Measurements from ENCODE around the gene FXYD5. TPM values are rescaled to one million over a fixed set of nuclear protein-coding genes. Genes with fewer than 3 reads are reported as not detected.

FXYD5 gene
- total and polyA plus RNA-seq, 9 of the 15 experiments (the other 6 are each of a cell fraction or from before 2014, with no cell fraction given): 104 to 537 (median 174) TPM

GRCh38 chr19:35166100-35167063, 11.8 kb downstream of the FXYD5 start (continued):
- TF ChIP-seq KLF16 (IDR thresholded peaks at IDR 0.05) (peak; percentile 47; the same call in 1 of the 2 replicates), CXXC5 (CRISPR knock-in tag; IDR thresholded peaks at IDR 0.05) (peak; percentile 42; the same call in 1 of the 2 replicates), ZNF586 (CRISPR knock-in tag; conservative IDR thresholded peaks at IDR 0.05) (no peak), SMAD4 (CRISPR knock-in tag; conservative IDR thresholded peaks at IDR 0.05) (0 out of 2 replicates have a peak, but pooled peaks have one; percentile 42), JUND (IDR thresholded peaks at IDR 0.05; ENCODE audit: borderline replicate concordance, low read depth, low read length) (0 out of 2 replicates have a peak, but pooled peaks have one; percentile 48), JUND (tag; IDR thresholded peaks at IDR 0.05; ENCODE audit: borderline replicate concordance, low read depth, low read length) (no peak; the same call in 2 of the 3 replicates), MGA (IDR thresholded peaks at IDR 0.05) (peak; percentile 68), EP400 (IDR thresholded peaks at IDR 0.05) (peak; percentile 66; the same call in 1 of the 2 replicates), GABPB1 (CRISPR knock-in tag; IDR thresholded peaks at IDR 0.05) (peak; percentile 62; the same call in 1 of the 2 replicates), MYC (IDR thresholded peaks at IDR 0.05; ENCODE audit: low read depth, low read length) (peak; percentile 73), MYC (CRISPR knock-in tag; IDR thresholded peaks at IDR 0.05; ENCODE audit: borderline replicate concordance, low read depth) (no peak), L3MBTL2 (IDR thresholded peaks at IDR 0.05) (peak; percentile 86), JUN (IDR thresholded peaks at IDR 0.05; ENCODE audit: borderline replicate concordance, low read depth, low read length) (no peak), JUN (CRISPR knock-in tag; IDR thresholded peaks at IDR 0.05; ENCODE audit: borderline replicate concordance) (no peak), MIER1 (IDR thresholded peaks at IDR 0.05; ENCODE audit: low read depth) (no peak)
